Fibroblast of pulmonary artery (primary cell): Measurements from ENCODE around the gene DPY19L1.
"Not testable (repeated sequence)": the region's sequence is repeated elsewhere in the genome, so short reads cannot be mapped to it uniquely, and the experiment has no call there.

Source experiments
- DNase-seq: peaks from one replicate; pipeline ENCODE4 v3.0.0-alpha.2; 2010; ENCODE audit warnings: low read depth
- H3K4me3 ChIP-seq: replicated peaks from 2 replicates; pipeline ENCODE4 v1.5.1; 2011; ENCODE audit warnings: low read depth, mild to moderate bottlenecking, control low read depth, low read length, moderate library complexity
- TF ChIP-seq, protein P1 (sequence below): IDR thresholded peaks from 2 replicates; pipeline ENCODE4 v1.5.1; 2011; ENCODE audit warnings: mild to moderate bottlenecking, control low read depth, low read length, inconsistent platforms; ENCODE audit errors: missing control alignments

Gene DPY19L1

DNA sequence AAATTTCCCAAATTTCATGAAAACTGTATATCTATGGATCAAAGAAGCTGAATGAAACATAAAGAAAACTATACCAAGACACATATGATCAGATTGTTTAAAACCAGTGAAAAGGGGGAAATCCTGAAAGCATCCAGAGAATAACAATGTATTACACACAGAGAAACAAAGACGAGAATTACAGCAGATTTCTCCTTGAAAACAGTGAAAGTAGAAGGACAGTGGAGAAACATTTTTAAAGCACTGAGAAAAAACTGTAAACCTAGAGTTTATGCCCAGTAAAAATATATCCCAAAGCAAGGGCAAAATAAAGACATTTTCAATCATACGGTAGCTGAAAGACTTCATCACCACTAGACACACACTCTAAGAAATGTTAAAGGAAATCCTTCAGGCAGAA is 121.0 kb downstream of the DPY19L1 start:
- no peak for DNase-seq
- H3K4me3 ChIP-seq, result no peak overlapping the region
- TF ChIP-seq, protein P1, sequence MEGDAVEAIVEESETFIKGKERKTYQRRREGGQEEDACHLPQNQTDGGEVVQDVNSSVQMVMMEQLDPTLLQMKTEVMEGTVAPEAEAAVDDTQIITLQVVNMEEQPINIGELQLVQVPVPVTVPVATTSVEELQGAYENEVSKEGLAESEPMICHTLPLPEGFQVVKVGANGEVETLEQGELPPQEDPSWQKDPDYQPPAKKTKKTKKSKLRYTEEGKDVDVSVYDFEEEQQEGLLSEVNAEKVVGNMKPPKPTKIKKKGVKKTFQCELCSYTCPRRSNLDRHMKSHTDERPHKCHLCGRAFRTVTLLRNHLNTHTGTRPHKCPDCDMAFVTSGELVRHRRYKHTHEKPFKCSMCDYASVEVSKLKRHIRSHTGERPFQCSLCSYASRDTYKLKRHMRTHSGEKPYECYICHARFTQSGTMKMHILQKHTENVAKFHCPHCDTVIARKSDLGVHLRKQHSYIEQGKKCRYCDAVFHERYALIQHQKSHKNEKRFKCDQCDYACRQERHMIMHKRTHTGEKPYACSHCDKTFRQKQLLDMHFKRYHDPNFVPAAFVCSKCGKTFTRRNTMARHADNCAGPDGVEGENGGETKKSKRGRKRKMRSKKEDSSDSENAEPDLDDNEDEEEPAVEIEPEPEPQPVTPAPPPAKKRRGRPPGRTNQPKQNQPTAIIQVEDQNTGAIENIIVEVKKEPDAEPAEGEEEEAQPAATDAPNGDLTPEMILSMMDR, result no peak

DNA sequence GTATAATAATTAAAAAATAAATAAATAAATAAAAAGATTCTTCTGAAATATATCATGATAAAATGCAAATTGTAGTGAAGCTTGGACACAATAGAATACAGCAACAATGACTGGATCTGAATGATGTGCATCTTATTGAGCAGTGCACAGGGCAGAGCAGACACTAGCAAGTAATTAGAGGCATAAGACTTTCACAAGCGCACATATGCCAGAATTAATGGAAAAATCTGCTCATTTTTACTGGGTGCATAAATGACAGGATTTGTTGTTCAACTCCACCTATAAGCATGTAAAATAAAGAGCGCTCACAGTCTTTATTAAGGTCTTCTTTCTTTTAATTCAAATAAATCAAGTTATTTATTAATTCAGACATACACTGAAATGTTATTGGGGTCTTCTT is 125.0 kb downstream of the DPY19L1 start:
- TF ChIP-seq, protein P1, result no peak

DNA sequence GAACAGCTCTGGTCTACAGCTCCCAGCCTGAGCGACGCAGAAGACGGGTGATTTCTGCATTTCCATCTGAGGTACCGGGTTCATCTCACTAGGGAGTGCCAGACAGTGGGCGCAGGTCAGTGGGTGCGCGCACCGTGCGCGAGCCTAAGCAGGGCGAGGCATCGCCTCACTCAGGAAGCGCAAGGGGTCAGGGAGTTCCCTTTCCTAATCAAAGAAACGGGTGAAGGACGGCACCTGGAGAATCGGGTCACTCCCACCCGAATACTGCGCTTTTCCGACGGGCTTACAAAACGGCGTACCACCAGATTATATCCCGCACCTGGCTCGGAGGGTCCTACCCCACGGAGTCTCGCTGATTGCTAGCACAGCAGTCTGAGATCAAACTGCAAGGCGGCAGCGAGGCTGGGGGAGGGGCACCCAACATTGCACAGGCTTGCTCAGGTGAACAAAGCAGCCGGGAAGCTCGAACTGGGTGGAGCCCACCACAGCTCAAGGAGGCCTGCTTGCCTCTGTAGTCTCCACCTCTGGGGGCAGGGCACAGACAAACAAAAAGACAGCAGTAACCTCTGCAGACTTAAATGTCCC is 130.9 kb downstream of the DPY19L1 start:
- H3K4me3 ChIP-seq, result peak overlapping the region; percentile 31
- not testable (repeated sequence) for DNase-seq

More for the DNA sequence above, 125.0 kb downstream of the DPY19L1 start:
- H3K4me3 ChIP-seq, result no peak overlapping the region
- no peak for DNase-seq

DNA sequence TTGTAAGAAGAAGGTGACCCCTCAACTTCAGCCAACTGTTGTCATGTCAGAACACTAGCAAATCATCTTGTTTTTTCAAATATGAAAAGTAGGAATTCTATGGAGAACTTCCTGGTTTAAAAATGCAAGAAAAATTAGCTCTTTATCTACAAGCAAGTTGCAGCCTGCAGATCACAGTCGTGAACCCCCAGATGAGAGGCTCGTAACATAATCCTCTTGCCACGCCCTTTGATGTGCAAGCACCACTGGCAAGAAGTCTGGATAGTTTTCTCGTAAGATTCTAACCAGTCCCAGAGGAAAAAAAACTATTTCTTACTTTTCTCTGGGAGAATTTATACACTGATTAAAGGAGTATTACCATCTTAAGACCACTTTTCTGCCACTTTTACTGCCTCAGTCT is 132.3 kb downstream of the DPY19L1 start:
- no peak for DNase-seq
- TF ChIP-seq, protein P1, result no peak
- H3K4me3 ChIP-seq, result no peak overlapping the region

DNA sequence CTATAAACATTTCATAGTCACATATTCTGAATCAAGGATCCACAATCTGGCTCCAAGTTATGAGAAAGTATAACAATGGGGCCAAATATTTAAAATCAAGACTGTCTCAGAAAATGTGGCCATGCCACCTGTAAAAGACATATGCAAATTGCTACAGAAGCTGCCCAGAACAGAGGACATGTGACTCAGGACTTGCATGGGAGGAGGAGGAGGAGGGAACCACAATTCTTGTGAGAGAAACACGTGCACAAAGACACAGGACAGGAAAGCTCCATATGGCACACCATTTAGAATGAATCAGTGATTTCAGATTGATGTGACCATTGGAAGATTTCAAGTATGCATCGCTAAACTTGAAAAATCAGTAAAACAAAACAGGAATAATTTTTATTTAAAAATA is 133.4 kb downstream of the DPY19L1 start:
- not testable (repeated sequence) for DNase-seq, H3K4me3 ChIP-seq

DNA sequence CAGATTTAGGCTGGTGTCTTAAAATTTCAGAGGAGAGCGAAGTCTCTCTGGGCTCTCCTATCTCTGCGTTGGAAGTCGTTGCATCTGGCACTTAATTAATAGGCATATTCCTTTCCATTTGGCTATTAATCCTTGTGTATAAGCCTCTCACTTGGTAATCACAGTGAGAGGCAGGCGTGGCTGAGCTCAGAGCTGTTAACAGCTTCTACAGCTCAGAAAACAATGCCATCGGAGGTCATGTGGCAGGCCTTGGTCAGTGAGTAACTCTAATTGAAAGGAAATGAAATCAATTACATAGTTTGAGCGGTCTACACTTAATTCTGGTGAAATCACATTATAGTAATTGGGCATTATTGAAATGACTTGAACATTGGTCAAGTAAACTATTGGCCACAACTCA is 135.1 kb downstream of the DPY19L1 start:
- TF ChIP-seq, protein P1, result no peak
- no peak overlapping the region for H3K4me3 ChIP-seq
- no peak for DNase-seq

DNA sequence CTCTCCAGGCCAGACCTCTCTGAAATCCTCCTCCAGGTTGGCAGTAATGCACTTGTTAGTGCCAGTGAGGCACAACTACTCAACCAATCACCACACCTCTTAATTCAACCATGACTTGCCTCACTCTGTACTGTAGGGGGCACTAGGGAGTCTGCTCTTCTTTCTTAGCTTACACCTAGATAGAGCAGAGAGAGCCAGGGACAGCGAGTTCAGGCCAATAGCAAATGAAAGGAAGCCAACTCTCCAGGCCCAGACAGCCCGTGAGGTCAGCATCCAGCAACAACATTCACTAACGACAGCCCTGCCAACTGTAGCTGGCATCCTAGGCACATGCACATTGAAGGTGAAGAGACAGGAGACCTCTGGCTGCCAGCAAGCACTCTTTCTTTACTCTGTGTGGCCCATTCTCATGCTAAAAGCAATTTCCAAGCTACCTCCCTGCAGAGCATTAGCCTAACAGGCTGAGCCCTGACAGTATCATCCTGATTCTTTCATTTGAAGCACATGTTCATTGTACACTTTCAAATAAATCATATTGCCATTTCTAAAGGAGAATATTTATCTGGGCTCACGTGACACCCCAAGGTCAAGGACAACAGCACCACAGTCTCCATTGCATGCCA is 136.3 kb downstream of the DPY19L1 start:
- no peak overlapping the region for H3K4me3 ChIP-seq
- DNase-seq, result peak; percentile 13
- TF ChIP-seq, protein P1, result peak; percentile 30

DNA sequence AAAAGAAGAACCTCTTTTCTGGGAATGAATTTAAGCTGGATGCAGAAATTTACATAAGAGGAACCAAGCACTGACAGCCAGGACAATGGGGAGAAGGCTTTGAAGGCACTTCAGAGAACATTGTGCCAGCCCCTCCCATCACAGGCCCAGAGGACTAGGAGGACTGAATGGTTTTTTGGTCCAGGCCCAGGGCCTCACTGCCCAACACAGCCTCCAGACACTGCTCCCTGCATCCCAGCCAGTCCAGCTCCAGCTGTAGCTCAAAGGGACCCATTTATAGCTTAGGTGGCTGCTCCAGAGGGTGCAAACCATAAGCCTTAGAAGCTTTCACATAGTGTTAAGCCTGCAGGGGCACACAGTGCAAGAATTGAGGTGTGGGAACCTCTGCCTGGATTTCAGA is 142.1 kb downstream of the DPY19L1 start:
- TF ChIP-seq, protein P1, result no peak
- DNase-seq, result no peak

More for the DNA sequence above, 142.1 kb downstream of the DPY19L1 start:
- no peak overlapping the region for H3K4me3 ChIP-seq
